GM12864 (cell line): ENCODE data around the gene SMIM24.
"Not testable (repeated sequence)": the region's sequence is repeated elsewhere in the genome, so short reads cannot be mapped to it uniquely, and the experiment has no call there.

ENCODE experiments used
- DNase-seq: peaks from one replicate; pipeline ENCODE4 v3.0.0-alpha.2; 2011; ENCODE audit warnings: low read depth
- H3K4me3 ChIP-seq: 2 replicates; pipeline ENCODE4 v1.5.1; 2011; ENCODE audit warnings: mild to moderate bottlenecking, low read depth, low read length, control low read depth
- CTCF ChIP-seq: IDR thresholded peaks from 2 replicates; pipeline ENCODE4 v1.5.1; 2011; ENCODE audit warnings: low read depth, mild to moderate bottlenecking, moderate library complexity, low read length, control low read depth, inconsistent platforms; ENCODE audit errors: missing control alignments

The SMIM24 gene

DNA sequence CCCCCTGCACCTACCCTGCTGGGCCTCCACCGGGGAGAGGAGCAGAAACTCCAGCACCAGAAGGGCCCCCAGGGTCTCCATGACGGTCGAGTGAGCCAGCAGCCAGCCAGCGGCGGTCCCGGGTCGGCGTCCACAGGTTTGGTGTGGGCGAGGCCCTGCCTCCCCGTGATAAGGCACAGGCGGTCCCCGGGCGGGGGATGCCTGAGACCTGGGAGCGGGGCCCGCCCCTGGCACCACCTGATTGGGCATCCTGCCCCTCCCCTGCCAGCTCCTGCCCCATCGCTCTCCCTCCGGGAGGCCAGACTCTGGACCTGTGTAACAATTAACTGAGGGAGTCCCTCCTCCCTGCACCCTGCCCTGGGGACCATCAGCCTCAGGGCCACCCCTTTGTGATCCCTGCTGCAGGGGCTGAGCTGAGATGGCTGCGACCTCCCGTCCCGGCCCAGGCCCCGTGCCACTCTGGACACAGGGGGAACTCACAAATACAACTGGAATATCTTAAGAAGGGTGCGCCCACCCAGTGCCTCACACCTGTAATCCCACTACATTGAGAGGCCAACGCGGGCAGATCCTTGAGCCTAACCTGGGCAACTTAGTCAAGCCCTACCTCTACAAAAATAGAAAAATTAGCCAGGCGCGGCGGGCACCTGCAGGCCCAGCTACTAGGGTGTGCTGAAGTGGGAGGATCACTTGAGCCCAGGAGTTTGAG lies at the start of gene SMIM24:
Gene SMIM24 (minus strand): TSS at position 143 of the 709 bp plus-strand sequence. CDS start 62 bp downstream, at position 81.
- no peak for DNase-seq
- no peak within 1 kb of the TSS for H3K4me3 ChIP-seq
- TF ChIP-seq CTCF = no peak

DNA sequence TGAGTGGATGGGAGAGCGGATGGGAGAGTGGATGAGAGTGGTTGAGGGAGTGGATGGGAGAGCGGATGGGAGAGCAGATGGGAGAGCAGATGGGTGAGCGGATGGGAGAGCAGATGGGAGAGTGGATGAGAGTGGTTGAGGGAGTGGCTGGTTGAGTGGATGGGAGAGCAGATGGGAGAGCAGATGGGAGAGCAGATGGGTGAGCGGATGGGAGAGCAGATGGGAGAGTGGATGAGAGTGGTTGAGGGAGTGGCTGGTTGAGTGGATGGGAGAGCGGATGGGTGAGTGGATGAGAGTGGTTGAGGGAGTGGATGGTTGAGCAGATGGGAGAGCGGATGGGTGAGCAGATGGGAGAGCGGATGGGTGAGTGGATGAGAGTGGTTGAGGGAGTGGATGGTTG lies 49.0 kb upstream of the SMIM24 start:
- not testable (repeated sequence) for H3K4me3 ChIP-seq, DNase-seq

- no peak for DNase-seq
- H3K4me3 ChIP-seq = no peak overlapping the region
- no peak for TF ChIP-seq CTCF
These were observed 48.4 kb upstream of the SMIM24 start for GRCh38 chr19:3528539-3529211.

GRCh38 chr19:3528080-3528479 lies 47.8 kb upstream of the SMIM24 start:
- no peak for TF ChIP-seq CTCF
- no peak overlapping the region for H3K4me3 ChIP-seq
- DNase-seq = no peak

DNA sequence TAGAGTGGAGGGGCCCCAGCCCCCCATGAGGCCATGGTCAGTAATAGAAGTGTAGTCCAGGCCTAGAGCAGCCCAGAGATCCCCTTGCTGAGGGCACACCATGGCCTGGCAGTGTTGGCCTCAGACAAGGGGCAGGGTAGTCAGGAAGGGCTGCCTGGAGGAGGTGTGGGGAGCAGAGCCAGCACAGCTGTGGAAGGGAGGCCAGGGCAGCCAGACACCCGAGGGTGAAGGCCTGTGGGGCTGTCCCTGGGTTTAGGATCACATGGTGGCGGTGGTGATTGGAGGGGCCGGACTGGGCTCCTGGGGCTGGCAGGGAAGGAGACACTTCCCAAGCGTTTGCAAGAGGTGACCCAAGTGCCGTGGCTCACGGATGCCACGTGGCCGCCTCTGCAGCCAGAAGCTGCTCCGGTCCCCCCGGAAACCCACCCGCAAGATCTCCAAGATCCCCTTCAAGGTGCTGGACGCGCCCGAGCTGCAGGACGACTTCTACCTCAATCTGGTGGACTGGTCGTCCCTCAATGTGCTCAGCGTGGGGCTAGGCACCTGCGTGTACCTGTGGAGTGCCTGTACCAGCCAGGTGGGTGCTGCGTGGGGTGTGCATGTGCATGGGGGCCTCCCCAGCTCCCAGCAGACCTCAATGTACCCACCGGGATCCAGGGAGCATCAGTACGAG lies 47.0 kb upstream of the SMIM24 start:
- no peak for TF ChIP-seq CTCF
- DNase-seq = no peak
- no peak overlapping the region for H3K4me3 ChIP-seq

- TF ChIP-seq CTCF = peak; percentile 16
These were observed 46.3 kb upstream of the SMIM24 start for GRCh38 chr19:3526507-3527237.

GRCh38 chr19:3524904-3525451 lies 44.7 kb upstream of the SMIM24 start:
- H3K4me3 ChIP-seq = no peak overlapping the region
- TF ChIP-seq CTCF = no peak
- no peak for DNase-seq

More at GRCh38 chr19:3526507-3527237, 46.3 kb upstream of the SMIM24 start:
- no peak for DNase-seq
- H3K4me3 ChIP-seq = no peak overlapping the region
